Activated T-cell treated with anti-CD3 and anti-CD28 coated beads for 4 hours (primary cell): ENCODE data around the gene C16orf96.

ENCODE experiments used
- DNase-seq: peaks from one replicate; pipeline ENCODE4 v3.0.0-alpha.2; 2020

C16orf96 gene

DNA sequence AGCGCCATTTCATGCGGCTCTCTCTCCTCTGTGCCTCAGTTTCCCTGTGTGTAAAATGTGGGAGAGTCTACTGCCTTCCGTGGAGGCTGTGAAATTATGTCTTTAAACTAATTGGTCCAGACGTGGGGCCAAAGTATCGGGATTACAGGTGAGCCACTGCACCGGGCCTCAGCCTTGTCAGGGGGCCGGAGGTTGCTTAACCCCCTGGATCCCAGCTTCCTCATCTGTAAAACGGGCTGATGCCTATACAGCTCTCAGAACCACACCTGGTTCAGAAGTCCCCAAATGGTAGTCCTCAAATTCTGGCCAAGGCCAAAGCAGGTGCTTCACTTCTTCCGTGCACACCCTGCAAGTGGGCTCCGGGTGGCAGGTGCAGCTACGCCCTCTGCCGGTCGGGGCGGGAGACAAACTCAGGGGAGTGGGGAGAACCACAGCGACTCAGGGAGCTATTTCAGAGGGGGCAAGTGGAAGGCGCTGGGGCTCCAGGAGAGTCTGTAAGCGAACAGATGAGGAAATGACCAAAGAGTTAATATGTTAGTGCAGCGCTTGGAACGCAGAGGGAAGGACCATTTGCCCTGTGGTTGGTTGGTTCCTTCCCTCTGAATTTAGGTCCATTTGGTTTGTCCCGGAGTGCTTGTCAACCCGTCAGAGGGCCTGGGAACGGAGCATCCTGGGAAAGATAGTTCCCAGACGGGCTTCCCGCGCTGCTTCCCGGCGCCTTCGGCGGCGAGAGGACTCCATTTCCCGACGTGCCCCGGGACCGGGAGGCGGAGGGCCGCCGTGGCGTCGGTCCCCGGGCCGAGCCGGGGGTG is 68.1 kb downstream of the C16orf96 start, which contains the start of gene MGRN1:
Gene MGRN1 (plus strand): TSS at position 812 of the 812 bp plus-strand sequence. CDS start 135 bp downstream, outside the sequence.
- DNase-seq, result peak; percentile 82

DNA sequence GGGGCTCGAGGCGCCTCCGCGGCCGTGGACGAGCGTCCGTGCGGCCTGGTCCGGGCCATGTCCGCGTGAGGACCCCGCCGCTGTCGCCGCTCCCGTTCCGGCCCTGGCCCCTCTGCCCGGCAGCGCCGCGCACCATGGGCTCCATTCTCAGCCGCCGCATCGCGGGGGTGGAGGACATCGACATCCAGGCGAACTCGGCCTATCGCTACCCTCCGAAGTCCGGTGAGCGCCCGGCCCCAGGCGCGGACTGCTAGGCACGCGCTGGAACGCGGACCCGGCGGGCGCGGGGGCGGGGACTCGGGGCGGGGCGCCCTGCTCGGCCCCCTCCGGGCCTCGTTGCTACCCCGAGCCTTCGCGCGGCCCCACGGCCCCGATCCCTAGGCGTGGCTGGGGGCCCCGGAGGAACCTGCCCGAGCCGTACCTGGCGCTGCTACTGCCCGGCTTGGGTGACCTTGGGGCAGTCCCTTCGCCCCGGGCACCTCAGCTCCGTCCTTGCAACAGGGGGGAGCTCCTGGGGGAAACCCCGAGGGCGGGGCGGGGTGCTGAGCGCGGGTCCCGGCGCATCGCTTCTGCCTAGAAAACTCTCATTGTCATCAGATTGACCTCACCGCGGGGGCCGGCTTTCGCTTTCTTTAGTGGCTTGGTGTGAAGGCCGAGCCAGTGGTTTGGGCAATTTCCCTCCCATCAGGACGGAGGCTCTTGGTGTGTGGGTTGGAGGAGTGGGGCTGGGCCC is 68.9 kb downstream of the C16orf96 start:
- DNase-seq, result peak; percentile 63

DNA sequence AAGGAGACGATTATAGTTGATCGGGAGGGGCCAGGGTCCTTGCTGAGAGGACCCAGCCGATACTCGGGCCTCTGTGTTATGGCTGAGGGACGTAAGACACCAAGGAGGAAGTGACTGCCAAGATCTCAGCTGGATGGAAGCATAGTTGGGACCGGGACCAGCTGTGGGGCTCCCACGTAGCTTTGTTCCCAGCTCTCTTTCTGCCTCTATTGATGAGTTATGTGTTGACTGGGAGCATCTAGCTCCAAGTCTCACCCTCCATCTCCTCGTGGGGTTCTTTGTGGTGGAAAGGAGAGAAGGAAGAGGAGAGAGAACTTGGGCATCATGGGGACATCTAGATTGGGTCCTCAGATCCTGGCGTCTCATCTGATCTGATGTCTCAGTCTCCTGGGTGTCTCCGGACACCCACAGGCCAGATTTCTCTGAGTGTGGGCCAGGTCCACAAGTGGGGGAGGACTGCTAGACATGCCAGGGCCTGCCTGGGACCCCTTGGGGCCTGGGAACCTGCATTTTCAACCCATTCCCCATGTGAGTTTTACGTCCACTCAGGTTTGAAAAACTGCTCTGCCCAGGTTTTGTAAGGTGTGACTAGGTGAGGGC is 69.5 kb downstream of the C16orf96 start:
- DNase-seq, result no peak

DNA sequence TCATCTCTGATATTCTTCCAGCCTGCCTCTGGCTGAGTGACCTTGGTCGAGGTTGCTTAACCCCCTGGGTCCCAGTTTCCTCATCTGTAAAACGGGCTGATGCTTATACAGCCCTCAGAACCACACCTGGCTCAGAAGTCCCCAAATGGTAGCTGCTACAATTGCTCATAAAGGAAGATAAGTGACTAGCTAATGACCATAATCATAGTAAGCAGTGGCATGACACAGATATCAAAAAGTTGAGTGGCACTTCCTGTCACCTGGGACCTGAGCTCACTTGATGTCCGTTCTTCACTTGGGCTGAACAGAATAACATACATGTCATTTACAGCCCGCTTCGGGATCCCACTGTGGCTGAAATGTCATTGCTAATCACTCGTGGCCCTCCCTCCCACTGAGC is 70.3 kb downstream of the C16orf96 start:
- no peak for DNase-seq

DNA sequence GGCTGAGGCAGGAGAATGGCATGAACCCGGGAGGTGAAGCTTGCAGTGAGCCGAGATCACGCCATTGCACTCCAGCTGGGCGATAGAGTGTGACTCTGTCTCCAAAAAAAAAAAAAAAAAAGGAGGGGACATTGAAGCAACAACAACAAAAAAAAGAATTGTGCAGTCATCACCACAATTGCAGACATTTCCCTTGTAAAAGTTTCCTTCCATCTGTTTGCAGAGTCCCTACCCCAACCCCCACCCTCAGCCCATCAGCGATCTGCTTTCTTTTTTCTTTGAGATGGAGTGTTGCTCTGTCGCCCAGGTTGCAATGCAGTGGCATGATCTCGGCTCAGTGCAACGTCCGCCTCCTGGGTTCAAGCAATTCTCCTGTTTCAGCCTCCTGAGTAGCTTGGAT is 72.1 kb downstream of the C16orf96 start:
- no peak for DNase-seq

DNA sequence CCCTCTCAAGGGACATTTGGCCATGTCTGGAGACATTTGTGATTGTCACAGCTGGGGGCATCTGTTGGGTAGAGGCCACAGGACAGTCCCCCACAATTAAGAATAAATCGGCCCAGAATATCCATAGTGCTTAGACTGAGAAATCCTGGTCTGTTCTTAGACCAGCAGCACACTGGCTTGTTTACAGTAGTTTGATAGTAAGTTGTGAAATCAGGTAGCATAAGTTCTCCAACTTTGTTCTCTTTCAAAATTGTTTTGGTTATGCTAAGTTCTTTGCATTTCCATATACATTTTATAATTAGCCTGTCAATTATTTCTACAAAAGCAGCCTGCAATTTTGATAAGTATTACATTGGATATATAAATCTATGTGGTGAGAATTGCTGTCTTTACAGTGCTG is 75.3 kb downstream of the C16orf96 start:
- no peak for DNase-seq

DNA sequence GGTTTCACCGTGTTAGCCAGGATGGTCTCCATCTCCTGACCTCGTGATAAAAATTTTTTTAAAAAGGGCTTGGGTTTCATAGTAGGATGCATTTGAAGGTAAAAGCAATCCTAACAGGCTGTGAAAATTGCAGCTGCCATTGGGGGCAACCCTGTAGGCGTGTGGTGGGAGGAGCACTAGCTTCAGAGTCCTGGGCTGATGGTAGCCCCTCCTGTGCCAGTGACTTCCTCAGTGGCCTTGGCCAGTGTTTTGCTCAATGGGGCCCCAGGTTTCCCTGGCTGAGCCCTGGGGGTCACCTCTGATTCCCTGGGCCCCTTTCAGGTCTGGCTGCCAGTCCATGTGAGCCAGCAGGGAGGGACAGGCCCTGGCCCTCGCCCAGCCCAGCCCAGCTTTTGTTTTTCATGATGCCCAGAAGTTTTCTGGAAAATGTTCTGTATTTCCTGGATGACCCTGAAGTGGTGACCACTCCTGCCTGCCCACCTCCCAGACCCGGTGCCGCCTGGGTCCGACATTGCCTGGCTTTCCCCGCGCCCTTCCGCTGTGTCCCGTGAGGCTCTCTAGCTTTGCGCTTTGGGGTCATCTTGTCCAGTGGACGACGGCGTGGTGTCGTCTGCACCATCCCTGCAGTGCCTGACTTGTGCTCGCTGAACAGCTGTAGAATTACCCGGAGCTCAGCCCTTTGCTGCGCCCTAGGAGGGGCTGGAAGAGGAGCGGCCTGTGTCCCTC is 77.9 kb downstream of the C16orf96 start:
- DNase-seq, result no peak

DNA sequence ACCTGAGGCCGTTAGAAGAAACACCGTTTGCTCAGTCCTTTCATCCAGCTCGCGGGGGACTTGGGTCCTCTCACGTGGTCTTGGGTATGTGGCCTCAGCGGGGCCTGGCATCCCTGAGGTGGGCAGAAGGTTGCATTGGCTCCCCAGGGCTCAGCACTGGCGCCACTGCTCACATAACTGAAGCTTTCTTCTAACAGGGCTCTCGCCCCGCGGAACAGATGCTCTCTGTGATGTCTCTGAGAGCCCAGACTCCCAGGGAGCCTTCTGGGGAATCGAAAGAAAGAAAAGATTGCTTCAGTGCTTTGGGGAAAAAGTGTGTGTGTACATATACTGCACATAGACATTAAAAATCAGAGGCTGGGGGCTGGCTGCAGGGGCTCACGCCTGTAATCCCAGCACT is 78.6 kb downstream of the C16orf96 start:
- no peak for DNase-seq

DNA sequence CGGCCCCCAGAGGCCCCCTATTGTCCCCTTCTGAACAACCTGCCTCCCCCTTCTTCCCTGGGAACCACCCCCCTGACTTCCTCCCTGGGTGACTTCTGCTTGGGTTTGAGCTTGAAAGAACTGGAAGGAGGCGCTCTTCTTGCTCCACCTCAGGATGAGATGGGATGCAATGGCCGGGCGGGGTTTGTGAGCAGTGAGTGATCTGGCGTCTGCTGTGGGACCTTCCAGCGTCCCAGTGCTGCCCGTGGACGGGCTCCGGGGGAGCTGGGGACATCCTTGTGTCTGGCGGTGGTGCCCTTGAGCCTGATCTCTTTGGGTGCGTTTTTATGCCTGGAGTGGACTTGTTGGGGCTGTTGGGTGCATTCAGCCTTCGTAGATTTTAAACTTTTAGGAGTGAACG is 80.1 kb downstream of the C16orf96 start:
- no peak for DNase-seq

DNA sequence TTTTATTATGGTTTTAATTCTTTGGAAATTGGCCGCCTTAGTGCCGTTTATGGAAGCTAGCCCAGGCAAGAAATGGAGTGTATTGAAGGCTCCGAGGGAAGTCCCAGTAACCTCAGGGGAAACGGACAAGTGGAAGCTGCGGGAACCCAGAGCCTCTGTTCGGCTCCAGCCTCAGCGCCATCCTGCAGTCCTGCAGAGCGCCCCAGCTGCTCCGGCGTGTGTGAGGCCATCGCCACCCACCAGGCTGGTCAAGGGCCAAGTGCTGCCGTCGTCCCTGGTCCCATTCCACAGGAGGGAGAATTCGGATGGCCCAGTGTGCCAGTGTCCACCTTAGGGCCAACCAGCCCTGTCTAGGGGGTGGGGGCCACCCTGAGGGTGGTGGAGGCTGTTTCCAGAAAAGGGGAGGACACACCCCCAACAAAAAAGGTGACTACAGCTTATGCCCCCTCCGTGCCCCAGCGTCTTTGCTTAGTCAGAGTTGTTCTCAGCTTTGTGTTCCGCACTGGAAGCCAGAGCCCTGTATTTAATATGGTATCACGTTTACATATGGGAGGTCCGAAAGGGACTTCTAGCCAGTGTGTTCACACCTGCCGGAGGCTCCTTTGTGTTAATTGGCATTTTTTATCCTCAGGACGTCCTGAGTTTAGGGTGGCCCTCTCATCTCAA is 81.5 kb downstream of the C16orf96 start:
- DNase-seq, result no peak

DNA sequence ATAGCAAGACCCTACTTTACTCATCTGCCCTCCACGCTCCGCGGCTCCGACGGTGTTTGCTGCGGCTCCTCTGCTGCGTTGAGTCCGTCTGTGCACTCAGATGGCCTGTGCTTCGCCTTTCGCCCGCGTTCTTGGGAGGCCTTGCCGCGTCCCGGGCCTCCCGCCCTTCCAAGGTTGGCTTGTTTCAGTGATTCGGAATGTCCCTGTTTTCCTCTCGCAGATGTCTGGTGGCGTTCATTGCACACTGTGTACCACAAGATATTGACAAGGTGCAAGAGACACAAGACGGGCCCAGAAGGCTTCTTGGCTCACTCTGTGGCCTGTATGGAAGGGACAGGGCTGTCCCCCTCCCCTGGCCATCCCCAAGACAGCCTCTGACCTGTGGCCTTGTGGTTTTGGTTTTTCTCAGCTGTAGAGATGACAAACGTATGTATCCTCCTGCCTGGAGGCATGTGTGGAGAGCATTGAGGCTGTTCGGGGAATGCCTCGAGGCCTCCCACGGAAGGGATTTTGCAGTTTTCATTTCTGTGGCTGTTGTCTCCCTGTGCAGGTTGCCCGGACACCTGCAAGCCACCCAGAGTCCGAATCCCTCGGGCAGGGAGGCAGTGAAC is 83.9 kb downstream of the C16orf96 start:
- no peak for DNase-seq

DNA sequence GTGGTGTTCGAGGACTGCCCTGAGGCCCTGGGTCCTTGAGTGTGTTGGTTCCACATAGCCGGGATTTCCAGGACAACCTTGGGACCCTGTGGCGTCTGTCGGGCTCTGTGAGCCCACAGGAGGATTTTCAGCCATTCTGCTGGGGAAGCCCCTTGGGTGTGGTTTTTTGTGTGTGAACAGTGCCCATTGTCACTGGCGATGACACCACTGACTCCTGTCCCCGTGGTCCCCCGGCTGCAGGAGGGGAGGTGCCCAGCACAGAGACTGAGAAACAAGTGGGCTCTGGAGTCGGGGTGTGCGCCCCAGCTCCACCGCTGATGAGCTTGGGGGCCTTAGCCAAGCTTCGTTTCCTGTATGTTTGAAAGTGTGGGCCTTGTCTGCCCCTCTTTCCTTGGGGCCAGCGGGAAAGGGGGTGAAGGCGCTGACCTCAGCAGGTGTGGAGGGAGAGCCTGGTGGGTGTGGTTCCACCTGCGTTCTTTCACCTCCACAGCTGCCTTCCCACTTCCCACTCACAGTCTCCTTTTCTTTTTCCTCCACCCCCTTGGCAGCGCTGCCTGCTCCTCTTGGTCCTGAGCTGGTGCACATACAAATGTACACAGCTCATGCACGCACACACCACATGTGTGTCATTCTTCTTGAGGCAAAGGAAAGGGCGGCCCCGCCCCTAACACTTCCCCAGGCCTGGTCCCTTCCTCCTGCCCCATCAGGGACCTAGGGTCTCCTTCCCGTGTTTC is 84.6 kb downstream of the C16orf96 start:
- no peak for DNase-seq

DNA sequence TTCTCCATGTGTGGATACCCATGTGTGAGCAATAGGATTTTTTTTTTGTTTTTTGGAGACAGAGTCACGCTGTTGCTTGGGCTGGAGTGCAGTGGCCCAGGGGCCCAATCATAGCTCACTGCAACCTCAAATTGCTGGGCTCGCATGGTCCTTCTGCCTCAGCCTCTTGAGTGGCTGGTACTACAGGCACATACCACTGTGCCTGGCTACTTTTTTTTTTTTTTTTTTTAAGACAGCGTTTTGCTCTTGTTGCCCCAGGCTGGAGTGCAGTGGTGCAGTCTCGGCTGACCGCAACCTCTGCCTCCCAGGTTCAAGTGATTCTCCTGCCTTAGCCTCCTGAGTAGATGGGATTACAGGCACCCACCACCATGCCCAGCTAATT is 85.2 kb downstream of the C16orf96 start:
- DNase-seq, result no peak

DNA sequence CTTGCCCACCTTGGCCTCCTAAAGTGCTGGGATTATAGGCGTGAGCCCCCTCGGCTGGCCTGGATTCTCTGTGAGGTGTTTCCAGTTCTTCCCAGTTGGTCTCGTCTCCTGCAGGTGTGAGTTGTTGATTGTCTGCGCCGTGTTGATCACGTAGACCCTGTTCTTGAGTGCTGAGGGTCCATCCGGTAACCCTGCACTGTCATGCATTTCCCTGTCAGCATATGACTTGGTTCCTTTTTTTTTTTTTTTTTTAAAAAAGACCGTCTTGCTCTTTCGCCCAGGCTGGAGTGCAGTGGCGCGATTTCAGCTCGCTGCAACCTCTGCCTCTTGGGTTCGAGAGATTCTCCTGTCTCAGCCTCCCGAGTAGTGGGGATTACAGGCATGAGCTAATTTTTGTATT is 85.8 kb downstream of the C16orf96 start:
- no peak for DNase-seq

DNA sequence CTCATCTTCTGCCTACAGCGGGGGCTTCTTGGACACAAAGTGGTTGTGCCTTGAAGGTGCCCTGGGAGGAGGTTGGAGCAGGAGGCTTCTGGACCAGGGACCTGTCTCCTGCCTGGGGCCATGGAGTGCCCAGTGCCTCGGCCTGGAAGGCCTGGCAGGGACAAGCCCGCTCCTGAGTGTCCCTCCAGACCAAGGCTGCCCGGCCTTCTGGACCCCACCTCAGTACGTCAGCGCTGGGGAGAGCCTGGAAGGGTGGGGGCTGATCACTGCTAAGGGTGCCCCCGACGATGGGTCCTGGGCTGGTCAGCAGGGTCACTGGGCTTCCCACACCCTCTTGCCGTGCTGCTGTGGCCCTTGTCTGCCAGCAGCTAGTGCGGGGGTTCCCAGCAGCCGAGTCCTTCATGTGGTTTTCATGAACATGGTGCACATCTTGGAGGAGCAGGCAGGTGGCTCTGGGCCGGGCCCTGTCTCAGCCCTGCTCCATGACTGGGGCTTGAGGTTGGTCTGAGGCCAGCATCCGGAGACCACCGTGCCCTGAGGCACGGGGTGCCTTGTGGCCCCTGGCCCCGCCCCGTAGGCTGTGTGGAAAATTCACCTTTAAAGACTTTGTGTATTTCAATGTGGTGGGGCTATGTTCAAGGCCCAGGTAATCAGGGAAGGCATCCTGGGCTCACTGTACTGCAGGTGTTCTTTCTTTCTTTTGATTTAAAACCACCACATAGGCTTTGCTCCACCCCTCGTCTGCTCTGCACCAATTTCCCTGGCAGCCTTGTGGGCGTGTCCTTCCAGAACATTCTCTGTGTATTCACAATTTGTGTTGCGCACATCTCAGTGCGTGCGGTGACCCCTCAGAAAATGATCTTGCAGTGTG is 90.9 kb downstream of the C16orf96 start:
- no peak for DNase-seq

DNA sequence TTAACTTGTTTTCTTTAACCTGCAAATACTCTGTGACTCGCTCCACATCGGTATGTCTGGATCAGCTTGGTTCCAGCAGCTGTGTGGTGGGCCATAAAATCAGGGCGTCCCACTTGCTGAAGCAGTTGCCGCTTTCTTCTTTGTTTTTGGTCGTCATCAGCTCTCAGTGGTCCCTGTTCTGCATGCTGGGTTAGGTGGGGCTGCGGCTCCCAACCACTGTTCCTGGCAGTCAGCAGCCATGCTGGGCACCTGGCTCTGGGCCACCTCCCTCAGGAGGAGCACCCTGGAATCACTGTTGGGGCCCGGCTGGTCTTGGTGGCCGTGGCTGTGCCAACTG is 91.5 kb downstream of the C16orf96 start:
- DNase-seq, result no peak

DNA sequence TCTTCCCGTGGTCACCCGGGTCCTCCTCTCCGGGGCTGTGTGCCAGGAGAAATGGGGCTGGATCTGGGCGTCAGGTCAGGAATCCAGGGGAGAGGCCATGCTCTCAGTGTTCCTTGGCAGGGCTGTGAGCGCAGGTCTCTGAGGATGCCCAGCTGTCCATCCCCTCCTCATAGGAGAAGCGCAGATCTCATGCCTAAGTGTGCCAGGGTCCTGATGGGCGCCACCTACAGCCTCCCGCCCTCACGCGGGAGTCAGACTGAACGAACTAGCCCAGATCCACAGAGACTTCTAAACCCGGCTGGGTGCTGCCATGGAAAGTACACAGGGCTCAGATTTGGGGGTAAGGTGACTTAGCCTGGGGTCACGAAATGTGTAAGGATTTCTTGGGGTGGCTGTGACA is 92.8 kb downstream of the C16orf96 start:
- DNase-seq, result no peak

DNA sequence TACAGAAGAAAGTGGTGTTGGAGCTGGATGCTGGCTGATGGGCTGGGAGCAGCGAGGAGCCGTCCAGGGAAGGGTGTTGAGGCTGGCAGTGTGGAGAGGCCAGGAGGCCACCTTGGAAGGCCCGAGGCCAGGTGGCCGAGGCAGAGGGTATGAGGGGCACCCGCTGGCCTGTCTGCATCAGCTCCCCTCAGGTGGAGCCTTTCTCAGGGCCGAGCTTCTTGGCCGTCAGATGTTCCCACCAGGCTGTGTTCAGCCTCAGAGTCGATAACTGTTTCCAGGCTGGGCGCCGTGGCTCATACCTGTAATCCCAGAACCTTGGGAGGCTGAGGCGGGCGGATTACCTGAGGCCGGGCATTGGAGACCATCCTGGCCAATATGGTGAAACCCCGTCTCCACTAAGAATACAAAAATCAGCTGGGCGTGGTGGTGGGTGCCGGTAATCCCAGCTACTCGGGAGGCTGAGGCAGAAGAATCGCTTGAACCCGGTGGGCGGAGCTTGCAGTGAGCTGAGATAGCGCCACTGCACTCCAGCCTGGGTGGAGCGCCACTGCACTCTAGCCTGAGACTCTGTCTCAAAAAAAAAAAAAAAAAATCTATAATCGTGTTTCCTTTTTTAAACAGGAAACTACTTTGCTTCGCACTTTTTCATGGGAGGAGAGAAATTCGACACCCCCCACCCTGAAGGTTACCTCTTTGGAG is 93.8 kb downstream of the C16orf96 start:
- DNase-seq, result no peak
